Endodermal cell (in vitro differentiated cells): ENCODE results near the gene TP53BP1. TPM values are rescaled to one million over a fixed set of nuclear protein-coding genes. Genes with fewer than 3 reads are reported as not detected.

Experiments used
- DNase-seq: peaks from one replicate; pipeline ENCODE4 v3.0.0-alpha.2; 2017
- H3K27ac ChIP-seq: 2 replicates; pipeline ENCODE4 v1.5.1; 2013; ENCODE audit warnings: mild to moderate bottlenecking, low read depth, low read length, moderate library complexity
- H3K27me3 ChIP-seq: 2 replicates; pipeline ENCODE4 v1.6.1; 2013; ENCODE audit warnings: mild to moderate bottlenecking, low read length, moderate library complexity; ENCODE audit not compliant: insufficient read depth, control insufficient read depth, poor library complexity, severe bottlenecking
- H3K36me3 ChIP-seq: 2 replicates; pipeline ENCODE4 v1.7.0; 2013; ENCODE audit warnings: mild to moderate bottlenecking, low read length, moderate library complexity; ENCODE audit not compliant: control insufficient read depth, insufficient read depth
- H3K4me1 ChIP-seq: one replicate; pipeline ENCODE4 v1.7.0; 2013; ENCODE audit warnings: low read length; ENCODE audit not compliant: control insufficient read depth, insufficient read depth
- H3K4me3 ChIP-seq: 2 replicates; pipeline ENCODE4 v1.5.1; 2013; ENCODE audit warnings: mild to moderate bottlenecking, low read length, moderate library complexity
- H3K9ac ChIP-seq: 2 replicates; pipeline ENCODE4 v1.6.1; 2013; ENCODE audit warnings: mild to moderate bottlenecking, low read length, moderate library complexity; ENCODE audit not compliant: poor library complexity, severe bottlenecking; ENCODE audit errors: extremely low read depth
- H3K9me3 ChIP-seq: 2 replicates; pipeline ENCODE4 v1.6.1; 2013; ENCODE audit warnings: mild to moderate bottlenecking, low read length, moderate library complexity; ENCODE audit not compliant: control insufficient read depth
- H3K27ac Mint-ChIP-seq: 2 replicates; pipeline ENCODE4 v1.8.0; 2020; ENCODE audit warnings: mixed read lengths
- H3K27me3 Mint-ChIP-seq: 2 replicates; pipeline ENCODE4 v1.8.0; 2021; ENCODE audit warnings: mild to moderate bottlenecking, mixed read lengths; ENCODE audit not compliant: insufficient read depth
- H3K36me3 Mint-ChIP-seq: 2 replicates; pipeline ENCODE4 v1.8.0; 2020; ENCODE audit warnings: low read depth, mixed read lengths
- H3K4me1 Mint-ChIP-seq: 2 replicates; pipeline ENCODE4 v1.8.0; 2020; ENCODE audit warnings: mixed read lengths
- H3K4me3 Mint-ChIP-seq: 2 replicates; pipeline ENCODE4 v1.8.0; 2020; ENCODE audit warnings: mild to moderate bottlenecking, moderate library complexity, mixed read lengths
- H3K9me3 Mint-ChIP-seq: 2 replicates; pipeline ENCODE4 v1.8.0; 2020; ENCODE audit warnings: mild to moderate bottlenecking, mixed read lengths
- CTCF ChIP-seq: fragments of 200-600 bp; sonication (generic); conservative IDR thresholded peaks from 2 replicates; pipeline ENCODE4 v1.5.0; 2021; ENCODE audit warnings: antibody characterized with exemption, mild to moderate bottlenecking
- WGBS, 2 experiments: methylation state at CpG; one replicate each; pipeline versions ENCODE4 v1.1.5 to v1.1.7; 2013; ENCODE audit warnings: missing lambda C conversion rate in 2 of 2, mixed read lengths in 1 of 2; ENCODE audit not compliant: insufficient coverage in 1 of 2, insufficient read length in 1 of 2; 5-methylcytosine and 5-hydroxymethylcytosine counted together
- total RNA-seq, 2 donors: library from RNA; stranded (reverse); fragmentation: NEBNext Ultra II Directional in 1 of 2; extraction: Animal tissue kit (Norgen Biotek cat#: 25700) in 1 of 2; gene quantifications; 2 replicates in 1 of 2; 3 replicates in 1 of 2; pipeline ENCODE4 v1.2.1, GENCODE V29; 2021

TP53BP1 gene
- total RNA-seq, 2 donors from 2014 or later, result 85.4 to 114 TPM

- Mint-ChIP-seq H3K27ac (peak overlapping the region; percentile 84), H3K9me3 (no peaks in the 10 kb centered on the region), H3K27me3 (peaks cover 2% of the 10 kb centered on the region), H3K4me1 (peaks cover 34% of the 10 kb centered on the region), H3K4me3 (peak overlapping the region; percentile 89), H3K36me3 (peaks cover 40% of the 10 kb centered on the region)
- Histone ChIP-seq H3K27ac (peak overlapping the region; percentile 34), H3K36me3 (peaks cover 41% of the 10 kb centered on the region), H3K9ac (peak overlapping the region; percentile 71), H3K27me3 (no peaks in the 10 kb centered on the region), H3K4me1 (peaks cover 5% of the 10 kb centered on the region), H3K9me3 (no peaks in the 10 kb centered on the region), H3K4me3 (peak overlapping the region; percentile 95)
- 1 to 2% methylated on average over 18 to 43 of the region's 45 CpGs for WGBS, 2 experiments
- no peak for TF ChIP-seq CTCF
- peak; percentile 71 for DNase-seq
Observed at GRCh38 chr15:43370310-43370974, 122.5 kb downstream of the TP53BP1 start.

- Histone ChIP-seq H3K4me3 (peak overlapping the region; percentile 58), H3K9ac (no peak overlapping the region), H3K27me3 (no peaks in the 10 kb centered on the region), H3K27ac (no peak overlapping the region), H3K9me3 (peaks cover 50% of the 10 kb centered on the region), H3K4me1 (no peaks in the 10 kb centered on the region), H3K36me3 (peaks cover 86% of the 10 kb centered on the region)
- H3K9me3 Mint-ChIP-seq, result peaks cover 67% of the 10 kb centered on the region
- H3K4me3 Mint-ChIP-seq, result no peak overlapping the region
- no peak for TF ChIP-seq CTCF
- WGBS, 2 experiments, result 97 to 100% methylated on average over 1 to 7 of the region's 7 CpGs
- no peaks in the 10 kb centered on the region for H3K4me1 Mint-ChIP-seq
- H3K27me3 Mint-ChIP-seq, result no peaks in the 10 kb centered on the region
- no peak for DNase-seq
- no peak overlapping the region for H3K27ac Mint-ChIP-seq
- H3K36me3 Mint-ChIP-seq, result peaks cover 92% of the 10 kb centered on the region
Observed at GRCh38 chr15:43361313-43361903, 131.5 kb downstream of the TP53BP1 start.

- 92 to 100% methylated on average over 3 to 4 of the region's 4 CpGs for WGBS, 2 experiments
- TF ChIP-seq CTCF, result no peak
Observed at GRCh38 chr15:43360821-43361220, 132.1 kb downstream of the TP53BP1 start.

More at GRCh38 chr15:43360821-43361220, 132.1 kb downstream of the TP53BP1 start:
- peak overlapping the region; percentile 58 for H3K4me3 ChIP-seq
- H3K36me3 ChIP-seq, result peaks cover 80% of the 10 kb centered on the region
- H3K4me1 ChIP-seq, result no peaks in the 10 kb centered on the region
- peaks cover 90% of the 10 kb centered on the region for H3K36me3 Mint-ChIP-seq
- peaks cover 68% of the 10 kb centered on the region for H3K9me3 Mint-ChIP-seq
- H3K9ac ChIP-seq, result no peak overlapping the region
- H3K27me3 Mint-ChIP-seq, result no peaks in the 10 kb centered on the region
- no peak overlapping the region for H3K27ac Mint-ChIP-seq
- H3K4me3 Mint-ChIP-seq, result no peak overlapping the region
- DNase-seq, result no peak
- no peaks in the 10 kb centered on the region for H3K27me3 ChIP-seq
- H3K4me1 Mint-ChIP-seq, result no peaks in the 10 kb centered on the region
- H3K27ac ChIP-seq, result no peak overlapping the region
- H3K9me3 ChIP-seq, result peaks cover 50% of the 10 kb centered on the region

Other genes with a start within 250 kb of the TP53BP1 start
- gene TGM5, start 226.2 kb downstream of the TP53BP1 start, total RNA-seq, result not detected
- gene TGM7, start 190.9 kb downstream of the TP53BP1 start, total RNA-seq, result not detected
- gene LCMT2, start 162.6 kb downstream of the TP53BP1 start, total RNA-seq, result 10 to 100 TPM; 12.6 to 13.2 TPM
- 10 to 100 TPM; 44.3 to 45.1 TPM for gene ZSCAN29, start 122.1 kb downstream of the TP53BP1 start, total RNA-seq
- 10 to 100 TPM; 19.3 to 20.0 TPM for gene TUBGCP4, start 122.1 kb downstream of the TP53BP1 start, total RNA-seq
- 1 to 10 TPM in 1 of 2 donors, under 1 TPM in 1; 0.66 to 1.1 TPM for gene MAP1A, start 24.5 kb upstream of the TP53BP1 start, total RNA-seq
- gene PPIP5K1, start 97.1 kb upstream of the TP53BP1 start, total RNA-seq, result 10 to 100 TPM in 1 of 2 donors, 1 to 10 TPM in 1; 3.3 to 16.0 TPM
- gene CKMT1B, start 100.9 kb upstream of the TP53BP1 start, total RNA-seq, result 1 to 10 TPM in 1 of 2 donors, under 1 TPM in 1; 0.58 to 4.0 TPM
- gene STRC, start 125.6 kb upstream of the TP53BP1 start, total RNA-seq, result under 1 TPM in 1 of 2 donors, not detected in 1; 0.62 TPM
- gene CATSPER2, start 155.7 kb upstream of the TP53BP1 start, total RNA-seq, result 1 to 10 TPM; 1.2 to 1.5 TPM
- gene CKMT1A, start 200.7 kb upstream of the TP53BP1 start, total RNA-seq, result 1 to 10 TPM in 1 of 2 donors, under 1 TPM in 1; 0.55 to 4.4 TPM